ENCODE measurements around the gene CASR.
A peak's percentile ranks its signal among the peaks of the same experiment; 100 is the strongest.

CASR gene

DNA sequence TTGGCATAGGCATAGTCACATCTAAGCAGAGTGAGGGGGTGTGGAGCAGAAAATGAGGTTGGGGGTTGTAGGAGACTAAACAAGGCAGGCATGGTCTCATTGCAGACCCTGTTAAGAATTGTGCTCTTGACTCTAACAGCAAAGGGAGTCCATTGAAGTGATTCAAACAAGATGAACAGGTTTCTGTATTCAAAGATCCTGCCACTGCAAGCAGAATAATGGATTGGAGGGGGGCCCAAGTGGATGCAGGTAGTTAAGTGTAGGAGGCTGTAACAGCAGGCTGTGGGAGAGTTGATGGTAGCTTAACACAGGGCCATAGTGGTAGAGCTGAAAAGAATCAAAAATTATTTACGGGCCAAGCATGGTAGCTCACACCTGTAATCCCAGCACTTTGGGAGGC lies 34.4 kb downstream of the CASR start:
- no peak for DNase-seq

DNA sequence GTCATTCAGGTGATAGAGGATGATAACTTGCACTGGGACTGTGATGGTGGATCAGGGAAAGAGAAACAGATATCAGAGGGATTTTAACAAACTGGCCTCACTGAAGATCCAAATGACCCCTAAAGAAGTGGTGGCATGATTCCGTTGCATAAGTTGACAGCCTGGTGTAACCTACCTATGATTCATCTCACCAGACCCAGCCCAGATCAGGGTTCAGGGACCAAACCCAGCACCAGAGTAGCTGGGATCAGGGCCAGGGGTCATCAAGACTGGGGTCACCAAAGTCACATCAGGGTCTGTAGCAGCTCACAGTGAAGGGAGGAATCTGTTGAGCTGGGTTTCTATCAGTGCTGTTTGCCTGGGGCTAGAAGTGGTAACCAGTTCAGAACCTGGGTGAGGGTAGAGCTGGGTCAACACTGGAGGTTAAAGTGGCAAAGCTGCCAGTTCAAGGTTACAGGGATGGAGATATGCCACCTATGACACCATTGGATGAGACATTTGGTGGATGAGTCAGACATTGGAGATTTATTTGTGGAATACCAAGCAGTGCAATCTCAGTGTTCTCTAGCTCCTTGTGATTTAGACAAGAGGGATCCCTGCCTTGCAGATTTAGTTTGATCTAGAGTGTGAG lies 35.9 kb downstream of the CASR start:
- no peak for DNase-seq

DNA sequence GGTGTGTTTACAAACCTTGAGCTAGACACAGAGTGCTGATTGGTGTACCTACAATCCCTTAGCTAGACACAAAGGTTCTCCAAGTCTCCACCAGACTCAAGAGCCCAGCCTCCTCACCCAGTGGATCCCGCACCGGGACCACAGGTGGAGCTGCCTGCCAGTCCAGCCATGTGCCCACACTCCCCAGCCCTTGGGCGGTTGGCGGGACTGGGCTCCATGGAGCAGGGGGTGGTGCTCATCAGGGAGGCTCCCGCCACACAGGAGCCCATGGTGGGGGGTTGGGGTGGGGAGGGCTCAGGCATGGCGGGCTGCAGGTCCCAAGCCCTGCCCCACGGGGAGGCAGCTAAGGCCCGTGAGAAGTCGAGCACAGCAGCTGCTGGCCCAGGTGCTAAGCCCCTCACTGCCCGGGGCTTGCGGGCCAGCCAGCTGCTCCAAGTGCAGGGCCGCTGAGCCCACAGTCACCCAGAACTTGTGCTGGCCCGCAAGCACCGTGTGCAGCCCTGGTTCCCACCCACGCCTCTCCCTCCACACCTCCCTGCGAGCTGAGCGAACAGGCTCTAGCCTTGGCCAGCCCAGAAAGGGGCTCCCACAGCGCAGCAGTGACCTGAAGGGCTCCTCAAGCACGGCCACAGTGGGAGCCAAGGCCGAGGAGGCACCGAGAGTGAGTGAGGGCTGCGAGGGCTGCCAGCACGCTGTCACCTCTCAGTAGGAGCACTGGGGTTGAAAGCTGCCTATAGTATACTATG lies 43.7 kb downstream of the CASR start:
- DNase-seq = no peak

DNA sequence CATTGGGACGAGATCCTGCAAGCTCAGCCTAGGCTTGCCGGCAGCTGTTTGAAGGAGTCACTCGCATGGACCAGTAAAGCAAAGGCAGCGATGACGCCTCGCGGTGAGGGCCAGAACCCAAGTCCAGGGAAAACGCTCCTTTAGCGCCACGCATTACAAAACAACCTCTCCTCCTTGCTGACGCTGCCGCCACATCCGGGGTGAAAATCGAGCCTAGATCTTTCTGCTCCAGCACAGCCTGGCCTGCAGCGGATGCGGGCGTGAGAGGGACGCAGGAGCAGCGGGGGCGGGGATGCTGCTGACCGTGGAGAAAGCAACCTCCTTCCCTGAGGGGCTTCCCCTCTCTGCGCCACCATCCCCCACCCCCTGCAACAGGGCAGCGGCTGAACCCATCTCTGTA lies 46.7 kb downstream of the CASR start:
- DNase-seq = no peak

DNA sequence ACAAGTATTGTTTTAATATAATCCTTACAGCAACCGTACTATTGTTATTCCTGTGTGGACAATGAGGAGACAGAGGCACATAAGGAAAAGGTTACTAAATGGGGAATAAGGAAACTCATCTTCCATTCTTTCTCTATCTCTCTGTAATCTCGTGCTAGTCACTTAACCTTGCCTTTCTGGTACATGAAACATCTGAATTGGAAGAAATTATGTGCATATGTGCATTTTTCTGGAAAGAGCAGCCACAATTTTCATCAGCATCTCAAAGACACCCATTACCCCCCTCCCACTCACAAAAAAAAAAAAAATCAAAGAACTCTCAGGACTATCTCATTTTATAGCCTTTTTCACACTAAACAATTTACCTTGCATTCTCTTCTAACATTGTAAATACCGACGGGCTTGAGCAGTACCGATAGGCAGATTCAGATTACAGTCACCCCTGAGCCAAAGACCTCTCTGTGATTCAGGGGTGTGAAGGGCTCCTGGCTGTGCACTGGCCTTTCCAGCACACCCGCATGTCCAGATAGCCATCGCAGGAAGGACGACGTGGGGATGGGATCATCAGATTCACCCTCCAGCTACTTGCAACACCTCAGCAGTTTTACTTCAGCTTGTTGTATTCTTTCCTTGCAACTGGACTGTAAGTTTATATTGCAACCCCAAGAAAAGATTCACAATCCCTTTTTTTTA lies 48.1 kb downstream of the CASR start:
- no peak for DNase-seq

DNA sequence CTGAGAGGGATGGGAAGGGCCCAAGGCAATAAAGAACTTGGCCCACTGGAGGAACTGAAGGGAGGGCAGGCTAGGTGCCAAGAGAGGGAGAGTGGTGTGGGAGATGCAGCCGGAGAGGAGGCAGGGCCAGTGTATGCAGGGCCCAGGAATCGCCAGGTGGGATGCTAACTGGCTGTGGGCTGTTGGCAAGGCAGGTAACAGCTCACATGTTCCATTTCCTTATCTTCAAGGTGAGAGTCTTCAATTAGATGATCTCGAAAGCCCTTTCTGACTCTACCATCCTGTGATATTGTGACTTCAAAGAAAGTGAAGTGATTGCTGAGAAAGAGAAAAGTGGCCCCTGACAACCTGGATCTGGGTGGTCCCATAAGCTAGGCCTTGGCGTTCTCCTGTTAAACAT lies 49.0 kb downstream of the CASR start:
- no peak for DNase-seq

DNA sequence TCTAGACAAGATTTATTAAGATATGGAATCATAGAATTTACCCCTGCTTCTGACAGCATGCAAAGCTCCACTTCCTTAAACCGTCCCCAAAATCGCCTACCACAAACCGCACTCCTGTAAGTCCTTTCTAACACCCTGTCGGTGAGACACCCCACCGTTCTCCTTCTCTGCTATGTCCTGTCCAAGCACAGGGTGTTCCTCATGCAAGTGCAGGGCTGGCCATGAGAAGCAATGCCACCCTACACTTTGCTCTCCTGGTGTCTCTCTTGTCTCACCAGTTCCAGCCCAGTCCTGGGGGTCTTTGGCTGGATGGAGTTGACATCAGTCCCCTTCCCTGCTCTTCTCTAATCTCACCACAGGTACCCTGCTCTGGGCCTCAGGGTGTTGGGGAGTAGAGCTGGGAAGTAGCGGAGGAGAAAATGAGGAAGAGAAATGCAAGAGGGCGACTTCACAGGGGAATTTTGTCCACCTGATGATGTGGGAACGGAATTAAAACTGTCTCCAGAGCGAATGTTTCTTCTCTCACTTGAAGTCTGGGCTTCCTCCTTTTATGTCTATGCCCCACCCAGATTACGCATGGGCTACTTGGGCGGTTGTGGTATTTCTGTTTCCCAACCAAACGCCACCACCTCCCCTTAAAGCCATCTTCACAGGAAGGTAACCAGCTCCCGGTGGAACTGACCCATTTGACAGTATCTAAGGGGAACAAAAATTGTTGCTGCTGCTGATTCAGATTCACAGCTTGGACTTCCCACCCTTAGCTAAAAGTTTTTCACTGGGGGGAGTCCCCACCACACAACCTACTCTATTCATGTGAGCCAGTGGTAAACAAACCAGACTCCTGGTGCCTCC lies 49.9 kb downstream of the CASR start:
- no peak for DNase-seq

DNA sequence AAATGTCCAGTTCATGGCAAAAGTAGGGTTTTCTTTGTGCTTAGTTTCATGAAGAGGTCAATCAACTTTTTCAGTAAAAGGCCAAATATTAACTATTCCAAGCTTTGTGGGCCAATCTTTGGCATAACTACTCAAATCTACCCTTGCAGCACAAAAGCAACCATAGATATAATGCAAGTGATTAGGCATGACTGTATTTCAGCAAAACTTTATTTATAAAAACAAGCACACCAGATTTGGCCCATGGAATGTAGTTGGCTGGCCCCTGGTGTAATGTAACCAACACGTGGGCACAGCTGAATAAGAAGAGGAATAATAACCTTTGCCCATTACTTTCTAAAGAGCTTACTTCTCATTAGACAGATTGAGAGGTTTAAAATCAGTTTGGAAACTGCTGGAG lies 50.6 kb downstream of the CASR start:
- no peak for DNase-seq

DNA sequence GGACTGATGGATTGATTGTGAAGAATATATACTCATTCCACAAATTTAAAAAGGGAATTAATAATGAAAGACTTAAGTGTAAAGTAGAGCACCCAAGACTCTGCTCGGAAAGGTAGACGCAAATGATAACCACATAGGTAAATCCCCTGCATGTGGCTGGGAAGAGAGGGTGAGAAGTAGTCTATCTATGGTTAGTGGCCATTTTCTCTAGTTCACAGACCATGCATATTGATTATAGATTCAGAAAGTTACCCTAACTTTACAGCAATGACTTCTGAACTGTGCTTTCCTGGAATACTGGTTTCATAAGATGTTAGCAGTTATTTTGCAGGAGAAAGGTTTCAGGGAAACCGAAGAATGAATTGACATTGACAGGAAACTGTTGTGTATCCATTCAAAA lies 51.7 kb downstream of the CASR start:
- DNase-seq = no peak

DNA sequence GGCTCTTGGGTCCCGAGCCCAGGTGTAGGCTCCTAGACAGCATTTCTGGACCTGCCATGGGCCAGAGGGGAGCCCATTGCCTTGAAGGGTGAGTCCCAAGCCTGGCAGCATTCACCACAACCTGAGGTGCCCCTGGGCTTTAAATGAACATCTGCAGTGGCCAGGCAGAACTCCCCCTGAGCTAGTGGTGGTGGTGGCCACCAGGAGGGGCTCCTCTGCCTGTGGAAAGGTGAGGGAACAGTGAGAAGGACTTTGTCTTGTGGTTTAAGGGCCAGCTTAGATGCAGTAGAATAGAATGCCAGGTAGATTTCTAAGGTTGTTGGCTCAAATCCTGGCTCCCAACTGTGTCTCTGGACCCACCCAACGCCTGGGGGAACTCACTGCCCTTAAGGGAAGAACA lies 55.6 kb downstream of the CASR start:
- DNase-seq = no peak

DNA sequence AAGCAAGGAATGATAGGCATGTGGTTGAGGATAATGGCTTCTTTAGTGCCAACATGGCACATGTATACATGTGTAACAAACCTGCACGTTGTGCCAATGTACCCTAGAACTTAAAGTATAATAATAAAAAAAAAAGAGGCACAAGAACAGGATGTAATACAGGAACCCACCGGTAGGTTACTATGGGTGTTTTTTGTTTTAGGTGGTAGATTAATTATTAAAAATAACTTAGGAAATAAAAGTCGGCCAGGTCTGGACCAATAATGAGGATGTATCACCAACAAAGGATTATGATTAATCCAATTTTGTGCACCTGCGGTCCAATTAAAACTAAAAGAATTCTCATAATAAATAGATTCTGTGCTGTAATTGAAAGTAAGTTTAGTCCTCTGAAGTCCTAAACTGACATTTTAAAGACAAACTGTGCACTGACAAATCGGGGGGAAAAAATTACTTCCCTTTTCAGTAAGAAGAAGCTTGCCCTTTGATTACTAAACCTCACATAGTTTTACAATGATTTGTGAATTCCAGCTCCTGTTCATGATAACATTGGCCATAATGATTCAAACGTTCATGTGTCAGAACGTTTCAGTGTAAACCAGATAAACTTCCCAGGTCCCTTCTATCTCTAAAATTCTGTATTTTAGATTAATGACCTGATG lies 62.2 kb downstream of the CASR start:
- DNase-seq = no peak

DNA sequence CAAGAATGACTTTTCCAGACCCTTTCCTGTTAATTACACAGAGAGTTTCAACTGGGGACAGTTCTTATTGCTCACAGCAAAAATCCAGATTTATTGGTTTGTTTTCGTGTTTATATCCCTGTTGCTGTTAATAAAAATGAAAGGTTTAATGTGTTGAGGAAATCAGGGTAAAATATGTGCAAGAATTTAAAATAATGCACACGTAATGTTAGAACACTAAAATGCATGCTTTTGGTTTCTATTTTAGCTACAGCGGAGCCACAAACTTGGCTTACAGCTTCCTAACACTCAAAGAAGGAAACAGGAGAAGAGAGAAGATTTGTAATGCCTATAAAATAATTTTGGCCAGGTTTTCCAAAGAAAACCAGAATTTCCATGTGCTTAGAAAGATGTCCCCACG lies 62.7 kb downstream of the CASR start:
- no peak for DNase-seq

DNA sequence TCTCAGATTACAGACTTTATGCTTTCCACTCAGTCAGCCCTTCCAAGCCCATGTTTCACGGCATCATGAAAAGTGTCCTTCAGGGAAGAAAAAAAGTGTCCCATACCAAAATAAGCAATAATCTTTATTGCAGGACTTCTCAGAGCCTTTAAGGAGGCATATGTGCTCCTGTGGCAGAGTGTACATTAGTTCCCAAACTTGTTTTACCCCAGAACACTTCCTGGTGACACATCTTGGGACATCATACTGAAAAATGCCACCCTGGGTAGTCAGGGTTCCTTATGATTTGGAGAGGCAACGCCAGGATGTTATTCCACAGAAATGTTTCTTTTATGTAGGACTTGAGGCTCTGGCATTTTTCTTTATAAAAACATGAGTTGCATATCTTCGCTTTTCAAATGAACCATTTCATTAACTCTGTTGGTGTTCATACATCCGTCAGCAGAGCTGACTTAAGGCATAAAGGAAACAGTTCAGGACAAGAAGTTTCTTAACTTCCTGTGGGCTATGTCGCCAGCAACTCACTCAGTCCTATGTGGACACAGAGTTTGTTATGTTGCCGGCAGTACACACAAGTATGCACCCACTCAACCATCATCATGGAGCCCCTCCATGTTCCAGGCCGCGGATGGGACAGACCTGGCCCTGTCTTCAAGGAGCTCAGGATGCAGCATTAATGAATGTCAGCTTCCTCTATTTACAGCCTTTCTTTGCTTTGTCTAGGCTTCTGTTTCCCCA lies 63.8 kb downstream of the CASR start:
- no peak for DNase-seq

DNA sequence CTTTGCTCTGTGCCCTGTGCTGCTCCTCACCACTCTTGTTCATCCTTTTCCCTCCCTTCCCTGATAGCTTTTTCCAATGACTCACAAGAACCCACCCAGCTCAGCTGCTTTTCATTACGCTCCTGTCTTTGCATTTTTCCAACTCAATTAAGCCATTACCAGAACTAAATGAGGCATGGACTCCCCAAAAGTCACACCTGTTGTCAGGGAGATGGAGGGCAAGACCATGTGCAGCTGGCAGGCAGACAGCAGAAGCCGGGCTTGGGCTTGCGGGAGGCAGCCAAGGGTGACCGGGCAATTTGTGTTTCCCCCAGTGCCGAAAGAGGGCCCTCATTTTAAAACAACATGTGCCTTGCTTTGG lies 64.3 kb downstream of the CASR start:
- no peak for DNase-seq

DNA sequence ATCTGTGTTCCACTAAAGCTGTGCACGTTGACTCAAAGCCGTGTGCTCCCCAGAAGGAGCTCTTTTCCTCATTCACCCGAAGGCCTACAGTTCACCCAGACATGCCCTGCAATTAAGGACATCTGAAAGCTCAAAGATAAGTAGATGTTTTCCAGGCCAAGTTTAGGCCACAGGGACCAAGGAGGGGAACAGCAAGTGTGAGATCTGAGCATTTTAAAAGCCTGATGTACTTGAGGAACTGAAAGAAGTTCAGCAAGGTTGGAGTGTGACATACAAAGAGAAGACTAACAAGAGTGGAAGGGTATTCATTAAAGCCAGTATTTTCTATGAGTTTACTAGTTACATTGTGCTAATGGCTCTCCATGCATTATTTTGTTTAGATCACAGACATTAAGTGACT lies 68.0 kb downstream of the CASR start:
- no peak for DNase-seq

DNA sequence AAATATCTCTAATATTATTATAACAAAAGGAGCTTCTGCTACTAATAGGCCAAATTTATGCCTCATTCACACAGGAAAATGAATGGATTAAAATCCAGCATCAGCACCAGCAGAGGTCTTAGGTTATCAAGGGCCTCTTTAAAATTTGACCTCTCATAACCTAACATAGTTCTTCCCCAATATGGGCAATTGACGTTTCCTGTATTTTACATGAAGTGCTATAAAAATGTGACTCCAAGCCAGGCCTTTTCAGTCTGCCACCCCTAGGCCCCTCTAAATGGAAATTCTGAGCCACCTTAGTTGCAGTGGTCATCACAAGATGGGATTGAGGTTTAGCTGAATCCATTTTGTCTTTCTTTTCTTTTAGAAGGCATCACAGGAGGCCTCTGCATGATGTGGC lies 70.1 kb downstream of the CASR start:
- no peak for DNase-seq

DNA sequence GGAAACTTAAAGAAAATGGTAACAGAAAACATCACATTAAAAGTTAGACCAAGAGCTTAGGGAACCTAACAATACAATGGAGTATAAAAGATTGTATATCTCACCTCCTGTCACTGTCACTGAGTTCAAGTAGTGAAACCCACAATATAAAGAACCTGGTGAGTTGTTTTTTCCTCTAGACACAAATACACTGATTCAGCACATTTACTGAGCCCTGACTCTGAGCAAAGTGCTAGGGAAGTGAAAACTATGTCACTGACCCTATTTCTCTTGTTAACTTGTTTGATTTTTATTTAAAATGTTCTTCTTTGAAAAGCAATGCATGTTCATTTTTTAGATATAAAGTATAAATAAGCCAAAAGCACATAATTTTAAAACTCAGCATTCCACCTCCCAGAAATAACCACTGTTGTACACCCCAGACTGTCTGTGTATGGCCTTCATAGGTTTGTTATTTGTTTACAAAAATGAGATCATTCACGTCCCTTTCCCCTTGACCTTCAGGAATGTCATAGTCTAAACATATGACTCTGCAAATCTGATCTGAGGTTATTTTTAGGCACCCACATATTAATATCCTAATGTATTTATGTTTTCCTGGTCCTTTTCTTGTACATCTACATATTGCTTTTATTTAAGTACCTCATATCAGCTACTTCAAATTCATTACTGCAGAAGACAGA lies 72.4 kb downstream of the CASR start:
- DNase-seq = no peak

DNA sequence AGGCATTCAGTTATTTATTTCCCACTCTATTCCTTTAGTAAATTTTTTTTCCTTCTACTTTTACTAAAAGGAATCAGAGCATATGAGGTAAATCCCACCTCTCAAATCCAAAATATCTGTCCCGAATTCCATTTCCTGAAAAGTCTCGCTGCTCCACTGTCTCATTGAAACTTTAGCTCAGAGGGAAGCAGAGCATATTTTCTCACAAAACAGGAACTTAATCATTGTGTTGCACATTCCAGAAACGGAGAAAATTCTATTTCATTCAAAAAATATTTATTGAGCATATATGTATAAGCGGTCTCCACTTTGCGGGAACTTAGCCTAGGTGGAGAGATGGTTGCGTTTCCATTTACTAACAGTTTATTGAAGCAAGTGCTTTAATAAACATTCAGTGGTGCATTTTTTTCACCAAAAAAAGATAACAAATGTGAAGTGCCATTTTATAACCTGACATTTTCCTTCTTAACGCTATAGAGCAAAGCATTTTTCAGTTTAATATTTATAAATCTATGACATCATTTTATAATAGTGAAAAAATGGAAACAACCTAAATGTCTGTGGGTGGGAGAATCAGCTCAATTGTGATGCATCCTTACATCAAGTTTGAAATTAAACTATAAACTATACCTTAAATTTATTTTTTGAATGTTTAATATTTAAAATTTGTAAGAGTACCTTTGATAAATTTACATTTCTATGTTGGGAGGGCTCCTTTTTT lies 74.3 kb downstream of the CASR start:
- DNase-seq = no peak

DNA sequence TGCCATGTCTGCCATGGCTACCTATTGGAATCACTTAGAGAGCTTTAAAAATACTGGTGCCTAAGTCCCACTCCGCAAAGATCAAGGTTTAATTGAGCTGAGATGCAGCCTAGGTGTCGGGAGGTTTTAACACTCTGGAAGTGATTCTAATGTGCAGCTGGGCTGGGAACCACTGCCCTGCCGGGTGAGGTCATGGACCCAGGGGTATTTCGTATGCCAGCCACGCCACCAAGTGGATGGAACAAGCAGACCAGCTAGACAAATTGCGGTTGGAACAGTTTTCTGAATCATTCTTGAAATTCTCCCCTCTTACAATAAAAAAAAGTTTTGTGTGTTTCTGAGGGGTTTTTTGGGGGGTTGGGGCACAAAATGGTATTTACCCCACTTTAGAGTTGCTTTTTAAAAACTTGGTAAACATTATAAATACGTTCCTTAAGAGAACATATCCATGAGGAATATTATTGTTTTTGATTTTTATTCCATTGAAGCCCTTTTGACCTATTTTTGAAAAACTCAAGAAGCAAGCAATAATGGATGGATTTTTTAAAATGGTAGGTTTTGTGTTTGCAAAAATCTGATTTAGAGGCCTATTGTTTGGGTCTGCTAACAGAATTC lies 75.4 kb downstream of the CASR start:
- DNase-seq = peak; percentile 6 to 35

DNA sequence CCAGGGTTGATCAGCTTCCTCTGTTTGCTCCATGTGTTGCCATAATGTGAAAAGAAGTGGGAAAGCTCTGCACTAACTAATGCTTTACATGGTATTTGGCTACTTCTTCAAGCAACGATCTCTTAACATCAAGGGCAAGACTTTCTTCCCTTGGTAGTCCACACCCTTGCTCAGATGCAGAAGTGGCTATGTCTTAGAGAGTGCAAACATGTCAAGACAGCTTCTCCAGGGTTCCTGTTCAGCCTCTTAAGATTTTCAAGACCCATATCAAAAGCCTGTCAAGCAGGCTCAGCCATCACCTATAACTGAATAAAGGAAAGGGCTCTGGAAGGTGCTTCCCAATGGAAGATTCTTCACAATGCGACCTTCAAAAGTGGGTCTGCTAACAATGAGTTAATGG lies 76.7 kb downstream of the CASR start:
- no peak for DNase-seq

All from SW 1271 (cell line).